Esophagus muscularis mucosa (tissue), 4 donors: ENCODE data around the gene TMEM119. TPM values are rescaled to one million over a fixed set of nuclear protein-coding genes. Genes with fewer than 3 reads are reported as not detected.

Experiments
- DNase-seq: peaks from one replicate; pipeline ENCODE4 v3.0.0-alpha.2; 2017; ENCODE audit errors: extremely low spot score
- H3K27ac ChIP-seq, 4 donors: fragments of 200-600 bp; sonication (generic); replicated peaks in 1 of 4; 1 replicate in 3 of 4; 2 replicates in 1 of 4; pipeline ENCODE4 v1.5.1; 2016 to 2019; ENCODE audit warnings: mild to moderate bottlenecking in 1 of 4
- H3K27me3 ChIP-seq, 4 donors: fragments of 200-600 bp; sonication (generic); one replicate each; pipeline versions ENCODE4 v1.5.1 to v1.6.0; 2016 to 2019
- H3K36me3 ChIP-seq, 4 donors: fragments of 200-600 bp; sonication (generic); one replicate each; pipeline ENCODE4 v1.5.1; 2016 to 2019
- H3K4me1 ChIP-seq, 4 donors: fragments of 200-600 bp; sonication (generic); one replicate each; pipeline ENCODE4 v1.5.1; 2016 to 2019
- H3K4me3 ChIP-seq, 4 donors: fragments of 200-600 bp; sonication (generic); 1 replicate in 2 of 4; 2 replicates in 2 of 4; pipeline ENCODE4 v1.5.1; 2016 to 2019; ENCODE audit warnings: mild to moderate bottlenecking in 4 of 4, moderate library complexity in 1 of 4
- H3K9me3 ChIP-seq, 4 donors: fragments of 200-600 bp; sonication (generic); 1 replicate in 3 of 4; 2 replicates in 1 of 4; pipeline ENCODE4 v1.5.1; 2016 to 2019
- EP300 ChIP-seq: sonication (generic); formaldehyde crosslinking; IDR thresholded peaks from one replicate; pipeline ENCODE4 v1.6.1; 2017; ENCODE audit warnings: antibody characterized with exemption
- POLR2A ChIP-seq: fragments of 450-650 bp; IDR thresholded peaks from one replicate; pipeline ENCODE4 v1.6.1; 2017; ENCODE audit warnings: antibody characterized with exemption, moderate library complexity, mild to moderate bottlenecking, low read depth
- POLR2AphosphoS5 ChIP-seq, 2 donors: sonication (generic); formaldehyde crosslinking; IDR thresholded peaks; one replicate each; pipeline ENCODE4 v1.6.1; 2017; ENCODE audit warnings: antibody characterized with exemption in 2 of 2
- WGBS: methylation state at CpG from one replicate; pipeline ENCODE4 v1.1.5; 2018; 5-methylcytosine and 5-hydroxymethylcytosine counted together
- intact Hi-C: fragments of 100-400 bp; cut with DNase I; formaldehyde crosslinking; loops from one replicate; pipeline ENCODE4 v1.15.1; 2023
- total RNA-seq, 4 donors: library from RNA; depleted of rRNA; stranded (reverse); fragments of >200 nt; gene quantifications; one replicate each; pipeline versions ENCODE4 v1.1.0 to v1.2.1, GENCODE V29; 2016
- TF ChIP-seq, protein P1 (sequence below), 3 experiments: fragments of 200-600 bp in 2 of 3; fragments of 450-650 bp in 1 of 3; sonication (generic) in 2 of 3; IDR thresholded peaks; one replicate each; pipeline ENCODE4 v1.5.1; 2017 to 2019; ENCODE audit warnings: antibody characterized with exemption in 3 of 3, mild to moderate bottlenecking in 2 of 3, moderate library complexity in 1 of 3

TMEM119 gene
- total RNA-seq, 4 donors from 2014 or later = 3.6 to 12.2 (median 7.1) TPM

GRCh38 chr12:108627134-108627920 is 29.4 kb upstream of the TMEM119 start:
- DNase-seq = no peak

DNA sequence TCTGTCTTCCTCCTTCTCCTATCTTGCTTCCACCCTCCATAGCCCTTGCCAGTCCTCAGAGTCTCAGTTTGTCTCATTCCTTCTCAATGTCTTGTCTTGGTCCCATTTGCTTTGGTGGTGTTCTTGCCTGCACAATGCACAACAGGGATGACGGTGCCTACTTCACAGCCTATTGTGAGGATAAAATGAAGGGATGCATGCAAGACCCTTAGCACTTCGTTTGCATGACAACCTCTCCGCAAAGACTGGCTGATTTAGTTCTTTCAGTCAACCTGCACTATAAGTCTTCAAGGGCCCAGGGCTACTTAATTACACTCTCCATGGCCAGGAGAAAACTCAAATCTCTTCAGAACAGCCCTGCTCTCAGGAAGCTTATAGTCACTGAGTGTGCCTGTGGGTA is 27.3 kb upstream of the TMEM119 start:
- Histone ChIP-seq H3K4me3 (no peak overlapping the region), H3K9me3 (no peaks in the 10 kb centered on the region), H3K36me3 (peaks cover 0 to 5% (median 0%) of the 10 kb centered on the region in 4 donors), H3K4me1 (peaks cover 11 to 30% (median 21%) of the 10 kb centered on the region in 4 donors), H3K27ac (no peak overlapping the region), H3K27me3 (no peaks in the 10 kb centered on the region)
- WGBS = 76% methylated on average over 3 of the region's 3 CpGs
- DNase-seq = no peak
- no peak for TF ChIP-seq POLR2A
- intact Hi-C loops = no loop called here

More at GRCh38 chr12:108627134-108627920, 29.4 kb upstream of the TMEM119 start:
- Histone ChIP-seq H3K4me1 (peaks cover 14 to 34% (median 18%) of the 10 kb centered on the region in 4 donors), H3K4me3 (no peak overlapping the region), H3K27me3 (peaks cover 0 to 8% (median 0%) of the 10 kb centered on the region in 4 donors), H3K36me3 (peaks cover 0 to 5% (median 0%) of the 10 kb centered on the region in 4 donors), H3K9me3 (no peaks in the 10 kb centered on the region), H3K27ac (no peak overlapping the region)
- WGBS = 94% methylated on average over 8 of the region's 8 CpGs
- intact Hi-C loops = no loop called here
- TF ChIP-seq EP300 = no peak

- H3K4me3 ChIP-seq = no peak overlapping the region
- H3K27me3 ChIP-seq = no peaks in the 10 kb centered on the region
- TF ChIP-seq, protein P1, sequence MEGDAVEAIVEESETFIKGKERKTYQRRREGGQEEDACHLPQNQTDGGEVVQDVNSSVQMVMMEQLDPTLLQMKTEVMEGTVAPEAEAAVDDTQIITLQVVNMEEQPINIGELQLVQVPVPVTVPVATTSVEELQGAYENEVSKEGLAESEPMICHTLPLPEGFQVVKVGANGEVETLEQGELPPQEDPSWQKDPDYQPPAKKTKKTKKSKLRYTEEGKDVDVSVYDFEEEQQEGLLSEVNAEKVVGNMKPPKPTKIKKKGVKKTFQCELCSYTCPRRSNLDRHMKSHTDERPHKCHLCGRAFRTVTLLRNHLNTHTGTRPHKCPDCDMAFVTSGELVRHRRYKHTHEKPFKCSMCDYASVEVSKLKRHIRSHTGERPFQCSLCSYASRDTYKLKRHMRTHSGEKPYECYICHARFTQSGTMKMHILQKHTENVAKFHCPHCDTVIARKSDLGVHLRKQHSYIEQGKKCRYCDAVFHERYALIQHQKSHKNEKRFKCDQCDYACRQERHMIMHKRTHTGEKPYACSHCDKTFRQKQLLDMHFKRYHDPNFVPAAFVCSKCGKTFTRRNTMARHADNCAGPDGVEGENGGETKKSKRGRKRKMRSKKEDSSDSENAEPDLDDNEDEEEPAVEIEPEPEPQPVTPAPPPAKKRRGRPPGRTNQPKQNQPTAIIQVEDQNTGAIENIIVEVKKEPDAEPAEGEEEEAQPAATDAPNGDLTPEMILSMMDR (IDR thresholded peaks at IDR 0.05) = no peak
- TF ChIP-seq POLR2A = no peak
- no peak for TF ChIP-seq EP300
- no peak for TF ChIP-seq POLR2AphosphoS5 (IDR thresholded peaks at IDR 0.05)
- H3K9me3 ChIP-seq = no peaks in the 10 kb centered on the region
- H3K27ac ChIP-seq = no peak overlapping the region
- intact Hi-C loops = no loop called here
- no peak for DNase-seq
- WGBS = 96% methylated on average over 8 of the region's 8 CpGs
- peaks cover 2 to 17% (median 11%) of the 10 kb centered on the region in 4 donors for H3K4me1 ChIP-seq
- H3K36me3 ChIP-seq = peaks cover 0 to 5% (median 0%) of the 10 kb centered on the region in 4 donors
Observed at GRCh38 chr12:108623577-108623976, 25.7 kb upstream of the TMEM119 start.

DNA sequence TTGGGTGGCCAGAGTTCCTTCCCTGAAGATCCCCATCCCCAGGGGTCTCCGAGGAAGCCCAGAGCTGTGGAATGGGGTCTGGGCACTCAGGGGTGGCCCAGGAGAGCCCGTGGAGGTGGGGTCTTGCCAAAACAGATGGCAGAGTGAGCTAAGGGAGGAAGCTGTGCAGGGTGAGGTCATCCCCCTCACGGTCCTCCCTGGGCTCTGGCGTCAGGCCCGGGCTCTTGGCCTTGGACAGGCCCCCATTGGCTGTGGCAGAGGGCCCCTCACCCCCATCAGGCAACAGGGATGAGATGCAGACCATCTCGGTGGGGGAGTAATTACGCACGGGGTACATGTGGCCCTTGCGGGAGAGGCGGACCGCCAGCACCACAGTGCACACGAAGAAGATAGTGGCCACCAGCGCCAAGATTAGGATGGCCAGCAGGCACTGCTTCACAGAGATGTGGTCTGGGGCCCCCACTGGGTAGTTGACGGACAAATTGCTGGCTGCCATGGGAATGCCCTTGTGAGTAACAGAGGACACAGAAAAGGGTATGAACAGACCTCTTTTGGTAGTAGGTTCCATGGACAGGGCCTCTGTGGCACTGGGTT is 25.1 kb upstream of the TMEM119 start:
- Histone ChIP-seq H3K4me3 (no peak overlapping the region), H3K36me3 (peaks cover 0 to 5% (median 0%) of the 10 kb centered on the region in 4 donors), H3K27ac (no peak overlapping the region), H3K4me1 (peaks cover 5 to 17% (median 14%) of the 10 kb centered on the region in 4 donors), H3K27me3 (no peaks in the 10 kb centered on the region), H3K9me3 (no peaks in the 10 kb centered on the region)
- TF ChIP-seq POLR2A = no peak
- no peak for TF ChIP-seq EP300
- no peak for TF ChIP-seq POLR2AphosphoS5 (IDR thresholded peaks at IDR 0.05)
- TF ChIP-seq, protein P1 (IDR thresholded peaks at IDR 0.05) = no peak
- intact Hi-C loops = no loop called here
- DNase-seq = no peak
- 85% methylated on average over 14 of the region's 14 CpGs for WGBS

DNA sequence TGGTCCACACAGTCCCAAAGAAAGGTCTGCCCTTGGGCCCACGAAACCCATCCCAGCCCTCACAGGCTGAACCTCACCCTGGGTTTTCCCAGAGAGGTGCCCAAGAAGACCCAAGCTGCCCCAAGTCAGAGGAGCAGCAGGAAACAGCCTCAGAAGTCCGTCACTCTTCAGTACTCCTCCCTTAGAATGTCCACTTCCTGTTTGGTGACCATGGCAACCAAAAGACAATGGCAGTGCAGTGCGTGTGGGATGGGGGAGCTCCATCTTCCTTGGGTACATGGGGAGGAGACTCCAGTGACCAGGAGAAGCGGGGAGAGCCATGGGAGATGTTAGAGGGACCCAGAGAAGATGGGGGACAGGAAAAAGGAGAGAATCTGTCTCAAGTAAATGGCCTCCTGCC is 24.5 kb upstream of the TMEM119 start:
- TF ChIP-seq EP300 (no peak), POLR2AphosphoS5 (IDR thresholded peaks at IDR 0.05) (peak in 1 of 2 donors; percentile 22)
- Histone ChIP-seq H3K36me3 (peaks cover 0 to 5% (median 0%) of the 10 kb centered on the region in 4 donors), H3K9me3 (no peaks in the 10 kb centered on the region), H3K4me1 (peaks cover 11 to 17% (median 14%) of the 10 kb centered on the region in 4 donors), H3K27ac (peak overlapping the region in 1 of 4 donors; percentile 25), H3K4me3 (no peak overlapping the region), H3K27me3 (no peaks in the 10 kb centered on the region)
- no peak for DNase-seq
- WGBS = 43% methylated on average over 4 of the region's 4 CpGs
- intact Hi-C loops = no loop called here

- H3K27me3 ChIP-seq = no peaks in the 10 kb centered on the region
- TF ChIP-seq POLR2A = no peak
- no peak for TF ChIP-seq POLR2AphosphoS5 (IDR thresholded peaks at IDR 0.05)
- no peak for TF ChIP-seq EP300
- TF ChIP-seq, protein P1 (IDR thresholded peaks at IDR 0.05) = no peak
- H3K36me3 ChIP-seq = peaks cover 0 to 5% (median 0%) of the 10 kb centered on the region in 4 donors
- H3K9me3 ChIP-seq = no peaks in the 10 kb centered on the region
- H3K4me3 ChIP-seq = no peak overlapping the region
- peaks cover 11 to 22% (median 14%) of the 10 kb centered on the region in 4 donors for H3K4me1 ChIP-seq
- DNase-seq = no peak
- 82% methylated on average over 3 of the region's 3 CpGs for WGBS
- intact Hi-C loops = no loop called here
- H3K27ac ChIP-seq = no peak overlapping the region
Observed at GRCh38 chr12:108621161-108621560, 23.3 kb upstream of the TMEM119 start.
